Panc1 (cell line): ENCODE results near the gene CLSTN2. TPM values are rescaled to one million over a fixed set of nuclear protein-coding genes. Genes with fewer than 3 reads are reported as not detected.

Source experiments
- ATAC-seq: fragments of 200-7000 bp; cut with Tn5 transposase; 2 replicates; pipeline ENCODE4 v1.9.1; 2020; ENCODE audit warnings: mild to moderate bottlenecking, moderate library complexity
- BruUV-seq: library from RNA; stranded (reverse); fragments of 400-500 nt; replicated peaks from 2 replicates; lab custom pipeline; 2021; lab: Mats Ljungman, UMichigan
- CTCF ChIA-PET: fragments of 300-600 bp; sonication (Branson Sonifier 250); formaldehyde crosslinking; loops from one replicate; lab custom pipeline; 2022; ENCODE audit warnings: antibody characterized with exemption; lab: Charles Lee
- POLR2A ChIA-PET: fragments of 300-600 bp; sonication (Branson Sonifier 250); formaldehyde crosslinking; loops from one replicate; lab custom pipeline; 2022; ENCODE audit warnings: antibody characterized with exemption; lab: Charles Lee
- DNase-seq: peaks from one replicate; pipeline ENCODE4 v3.0.0-alpha.2; 2010; ENCODE audit warnings: low read depth, low spot score
- H3K27ac ChIP-seq: 2 replicates; pipeline ENCODE4 v1.5.1; 2011; ENCODE audit warnings: mild to moderate bottlenecking, low read length, inconsistent platforms
- H3K27me3 ChIP-seq: fragments of 200-500 bp; sonication (Bioruptor generic); 2 replicates; pipeline ENCODE4 v1.6.0; 2014; ENCODE audit warnings: low read length, inconsistent platforms; ENCODE audit not compliant: control insufficient read depth, insufficient read depth
- H3K36me3 ChIP-seq: fragments of 200-500 bp; sonication (Bioruptor generic); 2 replicates; pipeline ENCODE4 v1.5.1; 2014; ENCODE audit warnings: inconsistent platforms, mild to moderate bottlenecking, low read length, moderate library complexity; ENCODE audit not compliant: control insufficient read depth, insufficient read depth
- H3K4me1 ChIP-seq: 2 replicates; pipeline ENCODE4 v1.5.1; 2011; ENCODE audit warnings: inconsistent platforms, mild to moderate bottlenecking, low read length, moderate library complexity; ENCODE audit not compliant: control insufficient read depth, insufficient read depth
- H3K4me3 ChIP-seq, 2 experiments: 2 replicates each; pipeline ENCODE4 v1.5.1; 2011 to 2012; ENCODE audit warnings: low read depth in 2 of 2, low read length in 2 of 2, mild to moderate bottlenecking in 2 of 2, inconsistent platforms in 1 of 2, moderate library complexity in 1 of 2
- H3K9me3 ChIP-seq: fragments of 200-500 bp; sonication (Bioruptor generic); 2 replicates; pipeline ENCODE4 v1.5.1; 2014; ENCODE audit warnings: low read depth, mild to moderate bottlenecking, inconsistent platforms, low read length, moderate library complexity; ENCODE audit not compliant: control insufficient read depth, insufficient read depth
- POLR2AphosphoS5 ChIP-seq: IDR thresholded peaks from 2 replicates; pipeline ENCODE4 v1.6.1; 2012; ENCODE audit warnings: mild to moderate bottlenecking, low read depth, low read length, moderate library complexity
- SIN3A ChIP-seq: IDR thresholded peaks from 2 replicates; pipeline ENCODE4 v1.6.1; 2012; ENCODE audit warnings: low read depth, mild to moderate bottlenecking, low read length, moderate library complexity, borderline replicate concordance; ENCODE audit not compliant: insufficient read depth
- TCF7L2 ChIP-seq: IDR thresholded peaks from 2 replicates; pipeline ENCODE4 v1.6.1; 2011; ENCODE audit warnings: mild to moderate bottlenecking, low read depth, low read length, inconsistent platforms
- in situ Hi-C: cut with HindIII; loops from 2 replicates; pipeline ENCODE4 v1.10.0; 2016; ENCODE audit warnings: low sequenced_read_pairs, low pct_unique_long_range_greater_than_20kb
- intact Hi-C: fragments of 100-400 bp; cut with micrococcal nuclease; formaldehyde crosslinking; loops from one replicate; pipeline ENCODE4 v1.10.0; 2022; ENCODE audit not compliant: unreplicated experiment
- total RNA-seq: library from RNA; stranded (reverse); gene quantifications from one replicate; pipeline ENCODE4 v1.2.1, GENCODE V29; 2021; ENCODE audit not compliant: unreplicated experiment
- TF ChIP-seq, protein P1 (sequence below): fragments of 450-650 bp; IDR thresholded peaks from 2 replicates; pipeline ENCODE4 v1.5.1; 2017; ENCODE audit warnings: mild to moderate bottlenecking
- TF ChIP-seq, protein P2 (sequence below), 2 experiments: IDR thresholded peaks; 2 replicates each; pipeline ENCODE4 v1.6.1; 2011 to 2012; ENCODE audit warnings: low read depth in 2 of 2, control low read depth in 1 of 2, low read length in 1 of 2, mild to moderate bottlenecking in 1 of 2, moderate library complexity in 1 of 2; ENCODE audit not compliant: insufficient read depth in 1 of 2

CLSTN2 gene
- total RNA-seq, 1 experiment from 2014 or later = 0.03 TPM

DNA sequence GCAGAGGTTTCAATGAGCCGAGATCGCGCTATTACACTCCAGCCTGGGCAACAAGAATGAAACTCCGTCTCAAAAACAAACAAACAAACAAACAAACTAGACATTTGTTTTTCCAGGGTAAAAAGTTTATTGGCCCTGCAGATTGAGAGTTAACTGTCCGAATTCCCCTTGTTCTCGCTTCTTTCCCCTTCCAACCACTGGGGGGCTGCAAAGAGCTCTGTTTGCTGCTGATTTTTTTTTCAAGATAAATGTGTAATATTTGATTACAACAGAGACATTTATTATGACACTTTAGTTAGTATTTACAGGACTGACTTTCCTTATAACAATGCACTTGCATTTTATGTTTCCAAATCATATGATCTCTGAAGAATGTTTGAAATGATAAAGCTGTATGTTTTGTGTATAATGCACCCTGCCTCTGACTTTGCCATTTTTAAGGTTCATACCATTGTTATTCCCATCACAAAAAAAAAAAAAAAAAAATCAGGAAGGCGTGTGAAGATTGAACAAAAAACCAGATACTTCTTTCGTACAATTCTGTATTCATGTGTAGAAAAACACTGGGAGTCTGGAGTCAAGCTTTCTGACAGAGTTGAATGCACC is 2.8 kb downstream of the CLSTN2 start:
- ATAC-seq (no peak), DNase-seq (peak; percentile 17)
- H3K4me3 ChIP-seq = no peak overlapping the region
- H3K36me3 ChIP-seq = no peaks in the 10 kb centered on the region
- BruUV-seq = no TSS peak
- H3K4me1 ChIP-seq = peaks cover 6% of the 10 kb centered on the region; the same call in 1 of the 2 replicates
- ChIA-PET POLR2A (interaction anchor here (0.7 kb wide), 1 partner anchor 408 kb away, joined by 3 read pairs; no protein-coding TSS in a partner anchor), CTCF (interaction anchor here (0.6 to 1.0 kb wide), 9 partner anchors 23 to 1007 kb away, joined by 3 to 8 read pairs (median 4); no protein-coding TSS in a partner anchor)
- TF ChIP-seq, protein P1, sequence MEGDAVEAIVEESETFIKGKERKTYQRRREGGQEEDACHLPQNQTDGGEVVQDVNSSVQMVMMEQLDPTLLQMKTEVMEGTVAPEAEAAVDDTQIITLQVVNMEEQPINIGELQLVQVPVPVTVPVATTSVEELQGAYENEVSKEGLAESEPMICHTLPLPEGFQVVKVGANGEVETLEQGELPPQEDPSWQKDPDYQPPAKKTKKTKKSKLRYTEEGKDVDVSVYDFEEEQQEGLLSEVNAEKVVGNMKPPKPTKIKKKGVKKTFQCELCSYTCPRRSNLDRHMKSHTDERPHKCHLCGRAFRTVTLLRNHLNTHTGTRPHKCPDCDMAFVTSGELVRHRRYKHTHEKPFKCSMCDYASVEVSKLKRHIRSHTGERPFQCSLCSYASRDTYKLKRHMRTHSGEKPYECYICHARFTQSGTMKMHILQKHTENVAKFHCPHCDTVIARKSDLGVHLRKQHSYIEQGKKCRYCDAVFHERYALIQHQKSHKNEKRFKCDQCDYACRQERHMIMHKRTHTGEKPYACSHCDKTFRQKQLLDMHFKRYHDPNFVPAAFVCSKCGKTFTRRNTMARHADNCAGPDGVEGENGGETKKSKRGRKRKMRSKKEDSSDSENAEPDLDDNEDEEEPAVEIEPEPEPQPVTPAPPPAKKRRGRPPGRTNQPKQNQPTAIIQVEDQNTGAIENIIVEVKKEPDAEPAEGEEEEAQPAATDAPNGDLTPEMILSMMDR = peak; percentile 85
- TF ChIP-seq SIN3A = no peak
- no peaks in the 10 kb centered on the region for H3K9me3 ChIP-seq
- intact Hi-C loops = loop anchor here (2.0 to 10.0 kb wide), 2 partner anchors 513 to 931 kb away; no protein-coding TSS in a partner anchor
- H3K27ac ChIP-seq = no peak overlapping the region
- peaks cover 24% of the 10 kb centered on the region for H3K27me3 ChIP-seq
- in situ Hi-C loops = no loop called here

DNA sequence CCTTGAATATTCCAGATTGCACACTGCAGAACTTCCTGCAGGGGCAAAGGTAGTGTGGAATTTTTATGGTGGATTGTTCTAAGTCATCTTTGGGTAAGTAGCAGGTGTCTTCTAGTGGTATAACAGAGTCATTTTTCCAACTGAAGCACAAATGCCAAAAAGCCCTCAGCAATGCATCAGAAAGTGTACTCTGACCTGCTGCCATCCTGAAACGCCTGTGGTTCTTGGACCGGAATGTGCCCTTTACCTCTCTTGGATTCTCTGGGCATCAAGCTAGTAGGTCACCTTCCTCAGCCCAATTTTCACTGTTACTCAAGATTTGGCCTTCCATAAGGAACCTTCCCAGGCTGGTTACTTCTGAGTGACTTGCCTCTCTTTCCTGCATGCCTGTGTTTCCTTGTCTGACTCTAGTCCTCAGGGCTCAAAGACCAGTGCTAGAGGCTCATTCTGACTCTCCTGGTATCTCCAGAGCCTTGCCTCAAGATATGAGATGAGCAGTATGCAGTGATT is 4.8 kb downstream of the CLSTN2 start:
- TF ChIP-seq, protein P1 = no peak
- TF ChIP-seq POLR2AphosphoS5 (no peak), TCF7L2 (no peak), SIN3A (no peak)
- TF ChIP-seq, protein P2, sequence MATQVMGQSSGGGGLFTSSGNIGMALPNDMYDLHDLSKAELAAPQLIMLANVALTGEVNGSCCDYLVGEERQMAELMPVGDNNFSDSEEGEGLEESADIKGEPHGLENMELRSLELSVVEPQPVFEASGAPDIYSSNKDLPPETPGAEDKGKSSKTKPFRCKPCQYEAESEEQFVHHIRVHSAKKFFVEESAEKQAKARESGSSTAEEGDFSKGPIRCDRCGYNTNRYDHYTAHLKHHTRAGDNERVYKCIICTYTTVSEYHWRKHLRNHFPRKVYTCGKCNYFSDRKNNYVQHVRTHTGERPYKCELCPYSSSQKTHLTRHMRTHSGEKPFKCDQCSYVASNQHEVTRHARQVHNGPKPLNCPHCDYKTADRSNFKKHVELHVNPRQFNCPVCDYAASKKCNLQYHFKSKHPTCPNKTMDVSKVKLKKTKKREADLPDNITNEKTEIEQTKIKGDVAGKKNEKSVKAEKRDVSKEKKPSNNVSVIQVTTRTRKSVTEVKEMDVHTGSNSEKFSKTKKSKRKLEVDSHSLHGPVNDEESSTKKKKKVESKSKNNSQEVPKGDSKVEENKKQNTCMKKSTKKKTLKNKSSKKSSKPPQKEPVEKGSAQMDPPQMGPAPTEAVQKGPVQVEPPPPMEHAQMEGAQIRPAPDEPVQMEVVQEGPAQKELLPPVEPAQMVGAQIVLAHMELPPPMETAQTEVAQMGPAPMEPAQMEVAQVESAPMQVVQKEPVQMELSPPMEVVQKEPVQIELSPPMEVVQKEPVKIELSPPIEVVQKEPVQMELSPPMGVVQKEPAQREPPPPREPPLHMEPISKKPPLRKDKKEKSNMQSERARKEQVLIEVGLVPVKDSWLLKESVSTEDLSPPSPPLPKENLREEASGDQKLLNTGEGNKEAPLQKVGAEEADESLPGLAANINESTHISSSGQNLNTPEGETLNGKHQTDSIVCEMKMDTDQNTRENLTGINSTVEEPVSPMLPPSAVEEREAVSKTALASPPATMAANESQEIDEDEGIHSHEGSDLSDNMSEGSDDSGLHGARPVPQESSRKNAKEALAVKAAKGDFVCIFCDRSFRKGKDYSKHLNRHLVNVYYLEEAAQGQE (IDR thresholded peaks at IDR 0.05; ENCODE audit: insufficient read depth in 1 of 2, low read depth in 2 of 2, low read length in 1 of 2) = no peak
- Histone ChIP-seq H3K27me3 (peaks cover 19% of the 10 kb centered on the region), H3K4me3 (no peak overlapping the region), H3K4me1 (peaks cover 6% of the 10 kb centered on the region; the same call in 1 of the 2 replicates), H3K36me3 (no peaks in the 10 kb centered on the region), H3K9me3 (no peaks in the 10 kb centered on the region), H3K27ac (no peak overlapping the region)
- ChIA-PET CTCF (no interaction called here), POLR2A (no interaction called here)
- in situ Hi-C loops (no loop called here), intact Hi-C loops (loop anchor here (10.0 kb wide), 1 partner anchor 515 kb away; no protein-coding TSS in a partner anchor)
- ATAC-seq (no peak), DNase-seq (no peak)
- no TSS peak for BruUV-seq
